OCI-LY3 (cell line): ENCODE measurements around the gene ROR1.

Source experiments
- H2AFZ ChIP-seq: fragments of 200-600, 300-600 bp; shearing (Covaris generic); 2 replicates; pipeline ENCODE4 v1.6.0; 2014; ENCODE audit warnings: antibody characterized with exemption, low read depth, low read length
- H3K27ac ChIP-seq: fragments of 200-600, 300-600 bp; sonication (generic); 2 replicates; pipeline ENCODE4 v1.5.1; 2014; ENCODE audit warnings: mild to moderate bottlenecking, low read length, moderate library complexity, mixed read lengths
- H3K27me3 ChIP-seq: fragments of 200-600, 300-600 bp; sonication (generic); 2 replicates; pipeline ENCODE4 v1.6.1; 2014; ENCODE audit warnings: low read depth, low read length, mixed read lengths
- H3K36me3 ChIP-seq: fragments of 200-600, 300-600 bp; sonication (generic); replicated peaks from 2 replicates; pipeline ENCODE3; 2014; ENCODE audit warnings: low read depth, low read length, mixed read lengths
- H3K4me1 ChIP-seq: fragments of 300-600, 200-600 bp; sonication (generic); 2 replicates; pipeline ENCODE4 v1.6.1; 2014; ENCODE audit warnings: low read length, mixed read lengths
- H3K4me2 ChIP-seq: fragments of 200-600, 300-600 bp; sonication (generic); 2 replicates; pipeline ENCODE4 v1.6.1; 2014; ENCODE audit warnings: low read length, mixed read lengths
- H3K4me3 ChIP-seq: fragments of 300-600, 200-600 bp; sonication (generic); 2 replicates; pipeline ENCODE4 v1.5.1; 2014; ENCODE audit warnings: antibody characterized with exemption, mild to moderate bottlenecking, low read length, moderate library complexity
- H3K79me2 ChIP-seq: fragments of 300-600, 200-600 bp; shearing (Covaris generic); 2 replicates; pipeline ENCODE4 v1.6.1; 2014; ENCODE audit warnings: mild to moderate bottlenecking, low read length, mixed read lengths
- H3K9ac ChIP-seq: fragments of 300-600, 200-600 bp; shearing (Covaris generic); 2 replicates; pipeline ENCODE4 v1.6.0; 2014; ENCODE audit warnings: mild to moderate bottlenecking, low read length, moderate library complexity
- H3K9me3 ChIP-seq: fragments of 200-600, 300-600 bp; shearing (Covaris generic); 2 replicates; pipeline ENCODE4 v1.6.1; 2014; ENCODE audit warnings: low read length, mixed read lengths; ENCODE audit not compliant: insufficient read depth
- H4K20me1 ChIP-seq: fragments of 200-600, 300-600 bp; sonication (generic); 2 replicates; pipeline ENCODE4 v1.6.1; 2016; ENCODE audit warnings: low read length, mixed read lengths; ENCODE audit not compliant: insufficient read depth
- CTCF ChIP-seq: fragments of 200-600, 300-600 bp; sonication (generic); IDR thresholded peaks from 2 replicates; pipeline ENCODE4 v1.5.1; 2014; ENCODE audit warnings: antibody characterized with exemption, low read length, low read depth
- EZH2phosphoT487 ChIP-seq: fragments of 200-600 bp; shearing (Covaris generic); IDR thresholded peaks from 2 replicates; pipeline ENCODE4 v1.6.1; 2018; ENCODE audit warnings: antibody characterized with exemption, mixed run types, low read depth

The ROR1 gene

GRCh38 chr1:64228167-64228957 lies 454.5 kb downstream of the ROR1 start:
- H3K79me2 ChIP-seq: no peaks in the 10 kb centered on the region
- H3K4me2 ChIP-seq: no peak overlapping the region
- peaks cover 6% of the 10 kb centered on the region for H3K4me1 ChIP-seq
- peaks cover 8% of the 10 kb centered on the region for H3K27me3 ChIP-seq
- no peak overlapping the region for H3K4me3 ChIP-seq
- no peak overlapping the region for H2AFZ ChIP-seq
- no peak overlapping the region for H3K9ac ChIP-seq
- TF ChIP-seq EZH2phosphoT487: no peak
- no peak for TF ChIP-seq CTCF
- H3K9me3 ChIP-seq: no peaks in the 10 kb centered on the region
- H3K36me3 ChIP-seq: no peaks in the 10 kb centered on the region
- no peak overlapping the region for H3K27ac ChIP-seq
- no peaks in the 10 kb centered on the region for H4K20me1 ChIP-seq

- no peaks in the 10 kb centered on the region for H3K4me1 ChIP-seq
- no peak overlapping the region for H3K4me2 ChIP-seq
- no peaks in the 10 kb centered on the region for H4K20me1 ChIP-seq
- H3K27me3 ChIP-seq: peaks cover 8% of the 10 kb centered on the region
- no peaks in the 10 kb centered on the region for H3K79me2 ChIP-seq
- no peak for TF ChIP-seq CTCF
- TF ChIP-seq EZH2phosphoT487: no peak
- H3K27ac ChIP-seq: no peak overlapping the region
- no peak overlapping the region for H2AFZ ChIP-seq
- no peak overlapping the region for H3K9ac ChIP-seq
- H3K4me3 ChIP-seq: no peak overlapping the region
- H3K9me3 ChIP-seq: no peaks in the 10 kb centered on the region
- H3K36me3 ChIP-seq: no peaks in the 10 kb centered on the region
Measured at GRCh38 chr1:64229307-64229706, 455.5 kb downstream of the ROR1 start.
